DMS153 (cell line): ENCODE results near the gene ADO.

Experiments used
- DNase-seq: peaks from one replicate; lab custom pipeline; 2025; lab: John Stamatoyannopoulos, UW

ADO gene

GRCh38 chr10:62818426-62819011, 14.0 kb downstream of the ADO start:
- peak; percentile 17 for DNase-seq

- DNase-seq, result no peak
These were observed 14.8 kb downstream of the ADO start for GRCh38 chr10:62819141-62819920.

GRCh38 chr10:62820586-62820985, 16.1 kb downstream of the ADO start:
- DNase-seq, result no peak

GRCh38 chr10:62826273-62826672, 21.8 kb downstream of the ADO start:
- DNase-seq, result no peak

GRCh38 chr10:62829622-62830021, 25.1 kb downstream of the ADO start:
- DNase-seq, result no peak

GRCh38 chr10:62830679-62831078, 26.2 kb downstream of the ADO start:
- no peak for DNase-seq

GRCh38 chr10:62831346-62831745, 26.8 kb downstream of the ADO start:
- DNase-seq, result no peak

- DNase-seq, result no peak
These were observed 35.1 kb downstream of the ADO start for GRCh38 chr10:62839590-62839989.

GRCh38 chr10:62842983-62843382, 38.5 kb downstream of the ADO start:
- no peak for DNase-seq

- DNase-seq, result no peak
These were observed 39.1 kb downstream of the ADO start for GRCh38 chr10:62843600-62843999.

GRCh38 chr10:62844280-62845011, 39.9 kb downstream of the ADO start:
- no peak for DNase-seq

GRCh38 chr10:62847433-62847832, 42.9 kb downstream of the ADO start:
- no peak for DNase-seq

- no peak for DNase-seq
These were observed 46.1 kb downstream of the ADO start for GRCh38 chr10:62850646-62851045.

- DNase-seq, result no peak
These were observed 46.9 kb downstream of the ADO start for GRCh38 chr10:62851442-62851841.

- DNase-seq, result no peak
These were observed 48.6 kb downstream of the ADO start for GRCh38 chr10:62852961-62853702.

GRCh38 chr10:62853710-62854109, 49.2 kb downstream of the ADO start:
- DNase-seq, result no peak

- DNase-seq, result no peak
These were observed 51.5 kb downstream of the ADO start for GRCh38 chr10:62856021-62856420.
